Measurements from ENCODE around the gene SMAP2. TPM values are rescaled to one million over a fixed set of nuclear protein-coding genes. Genes with fewer than 3 reads are reported as not detected.

SMAP2 gene
- total RNA-seq, 2 donors from 2014 or later, result 21.4 to 24.6 TPM

GRCh38 chr1:40423264-40423642 lies 49.7 kb downstream of the SMAP2 start:
- TF ChIP-seq POLR2A (IDR thresholded peaks at IDR 0.05) (peak in 1 of 3 donors; percentile 20), CTCF (IDR thresholded peaks at IDR 0.05) (no peak)
- Histone ChIP-seq H3K27me3 (no peaks in the 10 kb centered on the region), H3K36me3 (replicated peaks in 1 of 2; ENCODE audit: insufficient read depth in 1 of 2, low read depth in 2 of 2) (peaks cover 0 to 6% of the 10 kb centered on the region in 2 donors), H3K4me1 (no peaks in the 10 kb centered on the region), H3K9me3 (no peaks in the 10 kb centered on the region), H3K27ac (no peak overlapping the region), H3K4me3 (no peak overlapping the region)
- 83 to 87% methylated on average over 4 of the region's 4 CpGs for whole genome bisulfite sequencing, 2 donors
- intact Hi-C loops (cut with DNase I), result no loop called here
- DNase-seq (peak in 1 of 4 donors; percentile 43), ATAC-seq (no peak)

- Histone ChIP-seq H3K27me3 (no peaks in the 10 kb centered on the region), H3K4me3 (no peak overlapping the region), H3K36me3 (replicated peaks in 1 of 2; ENCODE audit: insufficient read depth in 1 of 2, low read depth in 2 of 2) (peaks cover 0 to 6% of the 10 kb centered on the region in 2 donors), H3K27ac (no peak overlapping the region), H3K4me1 (no peaks in the 10 kb centered on the region), H3K9me3 (no peaks in the 10 kb centered on the region)
- DNase-seq (no peak), ATAC-seq (no peak)
- TF ChIP-seq CTCF (IDR thresholded peaks at IDR 0.05) (no peak), POLR2A (IDR thresholded peaks at IDR 0.05) (no peak)
- WGBS, 2 donors, result 95% methylated on average over 6 of the region's 6 CpGs
- intact Hi-C loops (cut with DNase I), result no loop called here
These were observed 50.6 kb downstream of the SMAP2 start for GRCh38 chr1:40423951-40424618.

- Histone ChIP-seq H3K9me3 (no peaks in the 10 kb centered on the region), H3K27me3 (no peaks in the 10 kb centered on the region), H3K4me1 (no peaks in the 10 kb centered on the region), H3K4me3 (no peak overlapping the region), H3K36me3 (replicated peaks in 1 of 2; ENCODE audit: insufficient read depth in 1 of 2, low read depth in 2 of 2) (peaks cover 0 to 4% of the 10 kb centered on the region in 2 donors), H3K27ac (no peak overlapping the region)
- DNase-seq (no peak), ATAC-seq (no peak)
- intact Hi-C loops (cut with DNase I), result no loop called here
- TF ChIP-seq CTCF (IDR thresholded peaks at IDR 0.05), result no peak
- no peak for TF ChIP-seq POLR2A (IDR thresholded peaks at IDR 0.05)
- 74 to 79% methylated on average over 4 of the region's 4 CpGs for WGBS, 2 donors
These were observed 51.7 kb downstream of the SMAP2 start for GRCh38 chr1:40425198-40425597.

DNA sequence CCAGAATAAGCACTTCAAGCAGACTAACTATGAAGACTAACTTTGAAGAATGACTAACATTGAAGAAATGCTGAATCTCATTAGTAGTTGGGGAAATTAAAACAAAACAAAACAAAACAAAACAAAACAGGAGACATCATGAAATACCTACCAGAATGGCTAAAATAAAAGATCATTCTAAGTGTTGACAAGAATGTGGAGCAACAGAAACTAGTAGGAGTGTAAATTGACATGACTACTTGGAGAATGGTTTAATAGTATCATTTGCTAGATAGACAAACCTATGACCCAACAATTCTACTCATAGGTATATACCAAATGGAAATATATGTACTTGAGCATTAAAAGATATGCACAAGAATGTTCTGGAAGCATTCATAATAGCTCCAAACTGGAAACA lies 57.9 kb downstream of the SMAP2 start:
- H3K27me3 ChIP-seq, result no peaks in the 10 kb centered on the region
- intact Hi-C loops (cut with DNase I), result no loop called here
- DNase-seq, result no peak
- no peak for TF ChIP-seq POLR2A (IDR thresholded peaks at IDR 0.05)
- TF ChIP-seq CTCF (IDR thresholded peaks at IDR 0.05), result no peak
- no peak overlapping the region for H3K27ac ChIP-seq
- no peaks in the 10 kb centered on the region for H3K36me3 ChIP-seq (replicated peaks in 1 of 2; ENCODE audit: insufficient read depth in 1 of 2, low read depth in 2 of 2)
- ATAC-seq, result no peak
- H3K9me3 ChIP-seq, result no peaks in the 10 kb centered on the region
- H3K4me1 ChIP-seq, result no peaks in the 10 kb centered on the region
- no peak overlapping the region for H3K4me3 ChIP-seq

All from body of pancreas (tissue), 4 donors.